MM.1S (cell line): ENCODE data around the gene ZNF600.

Source experiments
- EZH2 ChIP-seq: fragments of 300-600 bp; sonication (generic); optimal IDR thresholded peaks from 2 replicates; pipeline ENCODE3; 2017; ENCODE audit warnings: low read depth, mild to moderate bottlenecking, antibody characterized with exemption, low read length, mixed read lengths
- TF ChIP-seq, protein P1 (sequence below): fragments of 300-600 bp; sonication (generic); IDR thresholded peaks from 2 replicates; pipeline ENCODE4 v1.5.1; 2016; ENCODE audit warnings: antibody characterized with exemption, low read length, mixed read lengths

DNA sequence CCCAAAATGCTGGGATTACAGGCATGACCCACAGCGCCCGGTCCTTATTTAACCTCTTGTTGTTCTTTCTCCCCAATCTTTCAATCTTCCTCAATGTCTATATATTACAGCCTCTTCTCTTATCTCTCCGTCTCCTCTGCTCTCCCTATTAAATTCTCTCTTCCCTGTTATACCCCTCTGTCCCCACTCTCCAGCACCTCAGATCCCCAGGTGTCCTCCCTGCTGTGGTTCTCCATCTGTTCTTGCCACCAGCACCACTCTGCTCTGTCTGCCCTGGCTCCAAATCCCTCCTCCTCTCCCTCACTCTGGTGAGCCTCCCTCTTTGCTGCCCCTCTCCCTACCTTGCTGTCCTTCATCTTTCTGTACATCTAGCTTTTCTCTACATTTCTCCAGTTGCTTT, 1.1 kb downstream of the ZNF600 start:
- no peak for TF ChIP-seq EZH2
- TF ChIP-seq, protein P1, sequence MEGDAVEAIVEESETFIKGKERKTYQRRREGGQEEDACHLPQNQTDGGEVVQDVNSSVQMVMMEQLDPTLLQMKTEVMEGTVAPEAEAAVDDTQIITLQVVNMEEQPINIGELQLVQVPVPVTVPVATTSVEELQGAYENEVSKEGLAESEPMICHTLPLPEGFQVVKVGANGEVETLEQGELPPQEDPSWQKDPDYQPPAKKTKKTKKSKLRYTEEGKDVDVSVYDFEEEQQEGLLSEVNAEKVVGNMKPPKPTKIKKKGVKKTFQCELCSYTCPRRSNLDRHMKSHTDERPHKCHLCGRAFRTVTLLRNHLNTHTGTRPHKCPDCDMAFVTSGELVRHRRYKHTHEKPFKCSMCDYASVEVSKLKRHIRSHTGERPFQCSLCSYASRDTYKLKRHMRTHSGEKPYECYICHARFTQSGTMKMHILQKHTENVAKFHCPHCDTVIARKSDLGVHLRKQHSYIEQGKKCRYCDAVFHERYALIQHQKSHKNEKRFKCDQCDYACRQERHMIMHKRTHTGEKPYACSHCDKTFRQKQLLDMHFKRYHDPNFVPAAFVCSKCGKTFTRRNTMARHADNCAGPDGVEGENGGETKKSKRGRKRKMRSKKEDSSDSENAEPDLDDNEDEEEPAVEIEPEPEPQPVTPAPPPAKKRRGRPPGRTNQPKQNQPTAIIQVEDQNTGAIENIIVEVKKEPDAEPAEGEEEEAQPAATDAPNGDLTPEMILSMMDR: no peak
